A549 (cell line): ENCODE data around the gene KRTAP4-5. TPM values are rescaled to one million over a fixed set of nuclear protein-coding genes. Genes with fewer than 3 reads are reported as not detected.

Experiments
- ATAC-seq, 2 experiments: fragments of 200-7000 bp in 1 of 2; fragments of >200 bp in 1 of 2; cut with Nextera tagmentation in 1 of 2; cut with Tn5 transposase in 1 of 2; 3 replicates each; pipeline versions ENCODE4 v1.8.0 to v1.9.1; 2018 to 2020; ENCODE audit warnings: mild to moderate bottlenecking in 1 of 2, moderate library complexity in 1 of 2
- CTCF ChIA-PET: fragments of 300-600 bp; sonication (Branson Sonifier 250); formaldehyde crosslinking; extraction: SDS; loops from one replicate; lab custom pipeline; 2021; ENCODE audit warnings: antibody characterized with exemption, inconsistent platforms; lab: Yijun Ruan, JAX
- POLR2A ChIA-PET: fragments of 350-600 bp; formaldehyde crosslinking; extraction: SDS; loops from one replicate; lab custom pipeline; 2021; ENCODE audit warnings: antibody characterized with exemption, inconsistent platforms; lab: Yijun Ruan, JAX
- DNase-seq, 2 experiments: peaks; one replicate each; pipeline versions ENCODE4 v3.0.0 to v3.0.0-alpha.2; 2011 to 2016; ENCODE audit warnings: low read depth in 1 of 2, low spot score in 1 of 2
- FAIRE-seq: peaks from 2 replicates; lab custom pipeline; 2011; peaks lifted over from hg19 to GRCh38; lab: Jason Lieb, UNC
- H3K27ac ChIP-seq, 2 experiments: fragments of >200 bp; sonication (Bioruptor Twin); formaldehyde crosslinking; 3 replicates each; pipeline ENCODE4 v1.5.1; 2016 to 2017
- H3K4me1 ChIP-seq: fragments of >200 bp; sonication (Bioruptor Twin); formaldehyde crosslinking; 3 replicates; pipeline ENCODE4 v1.6.1; 2016
- H3K4me2 ChIP-seq: fragments of >200 bp; sonication (Bioruptor Twin); formaldehyde crosslinking; 3 replicates; pipeline ENCODE4 v1.6.1; 2016
- H3K4me3 ChIP-seq: fragments of >200 bp; sonication (Bioruptor Twin); formaldehyde crosslinking; 3 replicates; pipeline ENCODE4 v1.5.1; 2016
- H3K9me3 ChIP-seq: fragments of >200 bp; sonication (Bioruptor Twin); formaldehyde crosslinking; 3 replicates; pipeline ENCODE4 v1.6.1; 2016
- CBX2 ChIP-seq: fragments of 200-600 bp; sonication (generic); IDR thresholded peaks from 2 replicates; pipeline ENCODE4 v1.6.1; 2016; ENCODE audit warnings: low read depth, mild to moderate bottlenecking, borderline replicate concordance
- CHD4 ChIP-seq: fragments of 200-600 bp; sonication (generic); IDR thresholded peaks from 2 replicates; pipeline ENCODE4 v1.6.1; 2016; ENCODE audit warnings: antibody characterized with exemption, mild to moderate bottlenecking, borderline replicate concordance
- E2F6 ChIP-seq: IDR thresholded peaks from 2 replicates; pipeline ENCODE4 v1.6.1; 2012; ENCODE audit warnings: low read depth, borderline replicate concordance
- EHMT2 ChIP-seq: fragments of 200-600 bp; sonication (generic); IDR thresholded peaks from 2 replicates; pipeline ENCODE4 v1.6.1; 2016; ENCODE audit warnings: antibody characterized with exemption, low read depth, mild to moderate bottlenecking, moderate library complexity
- ELK1 ChIP-seq: fragments of 150-350 bp; IDR thresholded peaks from 2 replicates; pipeline ENCODE4 v1.6.1; 2014; ENCODE audit warnings: low read depth, mild to moderate bottlenecking, low read length
- EP300 ChIP-seq, 2 experiments: fragments of >200 bp; sonication (Bioruptor Twin); formaldehyde crosslinking; IDR thresholded peaks; 2 replicates in 1 of 2; 3 replicates in 1 of 2; pipeline ENCODE4 v1.6.1; 2016 to 2017
- FOSL2 ChIP-seq, 2 experiments: fragments of 450-650 bp in 1 of 2; fragments of >200 bp in 1 of 2; sonication (Bioruptor Twin) in 1 of 2; formaldehyde crosslinking; IDR thresholded peaks; 2 replicates each; pipeline versions ENCODE4 v1.5.0 to v1.6.1; 2016 to 2020; ENCODE audit warnings: mild to moderate bottlenecking in 1 of 2, moderate library complexity in 1 of 2
- GATA3 ChIP-seq: IDR thresholded peaks from 2 replicates; pipeline ENCODE4 v1.6.1; 2012; ENCODE audit warnings: borderline replicate concordance
- HDAC2 ChIP-seq: fragments of 200-600 bp; sonication (generic); IDR thresholded peaks from 2 replicates; pipeline ENCODE4 v1.6.1; 2016
- HES2 ChIP-seq: fragments of >200 bp; sonication (Bioruptor Twin); formaldehyde crosslinking; IDR thresholded peaks from 2 replicates; pipeline ENCODE4 v1.6.1; 2016
- HMGXB4 ChIP-seq: fragments of 250-450 bp; sonication (Bioruptor Pico); IDR thresholded peaks from 2 replicates; pipeline ENCODE4 v1.5.0; 2021; ENCODE audit warnings: mild to moderate bottlenecking, moderate library complexity, borderline replicate concordance
- HOXA7 ChIP-seq: fragments of 250-450 bp; sonication (Bioruptor Pico); IDR thresholded peaks from 2 replicates; pipeline ENCODE4 v1.5.0; 2020; ENCODE audit warnings: mild to moderate bottlenecking, moderate library complexity
- HOXB5 ChIP-seq: fragments of 250-450 bp; sonication (Bioruptor Pico); IDR thresholded peaks from 2 replicates; pipeline ENCODE4 v1.5.0; 2020; ENCODE audit warnings: mild to moderate bottlenecking, moderate library complexity
- KDM1A ChIP-seq: fragments of 200-600 bp; sonication (generic); IDR thresholded peaks from 2 replicates; pipeline ENCODE4 v1.6.1; 2016; ENCODE audit warnings: low read depth, mild to moderate bottlenecking
- MAFK ChIP-seq: fragments of 450-650 bp; IDR thresholded peaks from 2 replicates; pipeline ENCODE4 v1.6.1; 2014; ENCODE audit not compliant: partially characterized antibody
- NR3C1 ChIP-seq: fragments of >200 bp; sonication (Bioruptor Twin); formaldehyde crosslinking; IDR thresholded peaks from 3 replicates; pipeline ENCODE4 v1.6.1; 2017
- PBX3 ChIP-seq: IDR thresholded peaks from 2 replicates; pipeline ENCODE4 v1.6.1; 2012
- POLR2A ChIP-seq: IDR thresholded peaks from 2 replicates; pipeline ENCODE4 v1.6.1; 2012; ENCODE audit warnings: mild to moderate bottlenecking, low read length
- POLR2AphosphoS2 ChIP-seq: conservative IDR thresholded peaks from 2 replicates; pipeline ENCODE4 v1.6.1; 2012; ENCODE audit warnings: low read length, improper control_type of control experiment, inconsistent platforms
- RARB ChIP-seq: fragments of 250-450 bp; sonication (Bioruptor Pico); IDR thresholded peaks from 2 replicates; pipeline ENCODE4 v1.8.0; 2021; ENCODE audit warnings: mild to moderate bottlenecking, moderate library complexity
- REST ChIP-seq: fragments of 200-600 bp; sonication (generic); IDR thresholded peaks from 2 replicates; pipeline ENCODE4 v1.6.1; 2016; ENCODE audit warnings: antibody characterized with exemption, mild to moderate bottlenecking, moderate library complexity
- RFX5 ChIP-seq: fragments of 450-650 bp; IDR thresholded peaks from 2 replicates; pipeline ENCODE4 v1.7.1; 2014; ENCODE audit warnings: antibody characterized with exemption, mild to moderate bottlenecking, moderate library complexity
- RNF2 ChIP-seq: fragments of 200-600 bp; sonication (generic); IDR thresholded peaks from 2 replicates; pipeline ENCODE4 v1.6.1; 2016; ENCODE audit warnings: low read depth, mild to moderate bottlenecking, antibody characterized with exemption, moderate library complexity, borderline replicate concordance
- SMC3 ChIP-seq: fragments of >200 bp; sonication (Bioruptor Twin); formaldehyde crosslinking; IDR thresholded peaks from 3 replicates; pipeline ENCODE4 v1.6.1; 2018; ENCODE audit warnings: inconsistent platforms
- TFCP2L1 ChIP-seq: fragments of 250-450 bp; sonication (Bioruptor Pico); IDR thresholded peaks from 2 replicates; pipeline ENCODE4 v1.5.0; 2021; ENCODE audit warnings: mild to moderate bottlenecking
- ZFP36 ChIP-seq: fragments of 450-650 bp; IDR thresholded peaks from 2 replicates; pipeline ENCODE4 v1.6.1; 2014; ENCODE audit warnings: borderline replicate concordance; ENCODE audit not compliant: partially characterized antibody
- ZNF302 ChIP-seq: fragments of 250-450 bp; sonication (Bioruptor Pico); IDR thresholded peaks from 2 replicates; pipeline ENCODE4 v1.9.0; 2021; ENCODE audit warnings: inconsistent platforms, mild to moderate bottlenecking, moderate library complexity
- ZSCAN20 ChIP-seq: fragments of 250-450 bp; sonication (Bioruptor Pico); IDR thresholded peaks from 2 replicates; pipeline ENCODE4 v1.8.0; 2022; ENCODE audit warnings: mild to moderate bottlenecking, moderate library complexity
- WGBS: methylation state at CpG from one replicate; pipeline ENCODE4 v1.1.6; 2017; ENCODE audit errors: missing lambda C conversion rate; 5-methylcytosine and 5-hydroxymethylcytosine counted together
- polyA plus RNA-seq, 4 experiments: library from polyadenylated mRNA; depleted of rRNA in 3 of 4; stranded (reverse); fragments of >200 nt; fragmentation: RNase III in 1 of 4; extraction: RNeasy Plus Mini Kit Qiagen cat#74134 plus additional on column Dnase treatment in 1 of 4; gene quantifications; 2 replicates in 3 of 4; 3 replicates in 1 of 4; pipeline ENCODE4 v1.2.3, GENCODE V29; 2011 to 2017

Gene KRTAP4-5
- polyA plus RNA-seq, 2 of the 4 experiments (the other 2 are of a cell fraction) = not detected

GRCh38 chr17:41177727-41178271, 28.2 kb upstream of the KRTAP4-5 start, which contains the start of gene KRTAP4-2:
KRTAP4-2 (minus strand) TSS chr17:41178221; CDS start chr17:41178164, 57 bp downstream.
- 79% methylated on average over 6 of the region's 7 CpGs for WGBS
- POLR2A ChIA-PET = no interaction called here
- TF ChIP-seq SMC3 (no peak), POLR2AphosphoS2 (no peak), CBX2 (no peak), E2F6 (no peak), GATA3 (no peak), HDAC2 (no peak), MAFK (no peak), CHD4 (no peak), ZSCAN20 (CRISPR knock-in tag) (no peak), NR3C1 (no peak), HOXB5 (CRISPR knock-in tag) (no peak), ELK1 (no peak), HMGXB4 (CRISPR knock-in tag) (no peak), RNF2 (no peak)
- Histone ChIP-seq H3K4me3 (no peak within 1 kb of the TSS), H3K27ac (no peak within 1 kb of the TSS), H3K4me1 (no peaks in the 10 kb centered on the region), H3K9me3 (no peaks in the 10 kb centered on the region), H3K4me2 (no peak within 1 kb of the TSS; the same call in 2 of the 3 replicates)
- CTCF ChIA-PET = interaction anchor here (0.9 to 2.4 kb wide), 2 partner anchors 144 to 489 kb away, joined by 3 to 6 read pairs; no protein-coding TSS in a partner anchor
- DNase-seq = no peak
- FAIRE-seq = no peak
- no peak for ATAC-seq

- ChIA-PET POLR2A (no interaction called here), CTCF (interaction anchor here (0.6 to 2.4 kb wide), 3 partner anchors 145 to 647 kb away, joined by 3 to 6 read pairs (median 4); no protein-coding TSS in a partner anchor)
- DNase-seq (no peak), FAIRE-seq (no peak), ATAC-seq (no peak)
- H3K4me3 ChIP-seq = no peak overlapping the region
- H3K27ac ChIP-seq = no peak overlapping the region
- H3K4me2 ChIP-seq = no peak overlapping the region
- TF ChIP-seq RNF2 (no peak), REST (no peak), EHMT2 (no peak), HOXB5 (CRISPR knock-in tag) (no peak), SMC3 (no peak), KDM1A (no peak), GATA3 (no peak), TFCP2L1 (CRISPR knock-in tag) (no peak), ZNF302 (no peak), ZFP36 (no peak), POLR2A (no peak), EP300 (IDR thresholded peaks at IDR 0.05) (no peak), CHD4 (no peak), FOSL2 (IDR thresholded peaks at IDR 0.05) (no peak), FOSL2 (CRISPR knock-in tag; IDR thresholded peaks at IDR 0.05) (no peak), RARB (CRISPR knock-in tag) (no peak), HOXA7 (CRISPR knock-in tag) (no peak), PBX3 (no peak), NR3C1 (no peak), HES2 (no peak), RFX5 (no peak)
- H3K9me3 ChIP-seq = no peaks in the 10 kb centered on the region
- H3K4me1 ChIP-seq = no peaks in the 10 kb centered on the region
- WGBS = 76% methylated on average over 3 of the region's 3 CpGs
These were observed 27.2 kb upstream of the KRTAP4-5 start for GRCh38 chr17:41176744-41177387.
